ENCODE data around the gene ANAPC13. TPM values are rescaled to one million over a fixed set of nuclear protein-coding genes. Genes with fewer than 3 reads are reported as not detected.
A peak's percentile ranks its signal among the peaks of the same experiment; 100 is the strongest.

Gene ANAPC13
- polyA plus RNA-seq, 1 donor from 2014 or later = 178 TPM

DNA sequence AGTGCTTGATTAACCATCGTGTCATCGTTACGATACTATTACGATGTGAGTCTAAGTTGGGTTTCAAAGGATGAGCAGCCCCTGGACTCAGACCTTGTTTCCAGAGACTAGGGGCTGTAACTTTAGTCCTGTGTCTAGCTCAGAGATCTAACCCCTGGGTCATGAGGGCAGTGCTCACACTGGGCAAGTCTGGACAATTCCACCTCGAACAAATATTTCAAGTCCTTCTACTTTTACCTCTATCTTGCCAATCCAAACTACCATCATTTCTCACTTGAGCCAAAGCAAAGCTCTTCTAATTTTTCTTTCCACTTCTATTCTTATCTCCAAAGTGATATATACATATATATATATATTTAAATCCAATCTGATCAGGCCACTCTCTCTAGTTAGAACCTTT lies 10.8 kb downstream of the ANAPC13 start:
- Histone ChIP-seq H3K9ac (ENCODE audit: low read length) (no peak overlapping the region), H4K20me1 (ENCODE audit: insufficient read depth) (no peaks in the 10 kb centered on the region), H3K4me3 (ENCODE audit: low read length) (no peak overlapping the region), H3K9me3 (ENCODE audit: low read length) (no peaks in the 10 kb centered on the region), H3F3A (ENCODE audit: insufficient read depth, low read length, poor library complexity, severe bottlenecking) (no peaks in the 10 kb centered on the region), H2AFZ (ENCODE audit: low read depth, low read length) (no peak overlapping the region), H3K79me2 (replicated peaks; ENCODE audit: insufficient read depth, low read length) (no peaks in the 10 kb centered on the region), H3K36me3 (ENCODE audit: insufficient read depth, low read length) (peaks cover 3% of the 10 kb centered on the region), H3K27ac (ENCODE audit: low read length) (no peak overlapping the region), H3K9me2 (ENCODE audit: insufficient read depth, low read length) (no peaks in the 10 kb centered on the region), H3K27me3 (ENCODE audit: insufficient read depth, low read depth, low read length) (no peaks in the 10 kb centered on the region), H3K4me2 (ENCODE audit: low read length) (no peak overlapping the region)
- TF ChIP-seq, protein P1, sequence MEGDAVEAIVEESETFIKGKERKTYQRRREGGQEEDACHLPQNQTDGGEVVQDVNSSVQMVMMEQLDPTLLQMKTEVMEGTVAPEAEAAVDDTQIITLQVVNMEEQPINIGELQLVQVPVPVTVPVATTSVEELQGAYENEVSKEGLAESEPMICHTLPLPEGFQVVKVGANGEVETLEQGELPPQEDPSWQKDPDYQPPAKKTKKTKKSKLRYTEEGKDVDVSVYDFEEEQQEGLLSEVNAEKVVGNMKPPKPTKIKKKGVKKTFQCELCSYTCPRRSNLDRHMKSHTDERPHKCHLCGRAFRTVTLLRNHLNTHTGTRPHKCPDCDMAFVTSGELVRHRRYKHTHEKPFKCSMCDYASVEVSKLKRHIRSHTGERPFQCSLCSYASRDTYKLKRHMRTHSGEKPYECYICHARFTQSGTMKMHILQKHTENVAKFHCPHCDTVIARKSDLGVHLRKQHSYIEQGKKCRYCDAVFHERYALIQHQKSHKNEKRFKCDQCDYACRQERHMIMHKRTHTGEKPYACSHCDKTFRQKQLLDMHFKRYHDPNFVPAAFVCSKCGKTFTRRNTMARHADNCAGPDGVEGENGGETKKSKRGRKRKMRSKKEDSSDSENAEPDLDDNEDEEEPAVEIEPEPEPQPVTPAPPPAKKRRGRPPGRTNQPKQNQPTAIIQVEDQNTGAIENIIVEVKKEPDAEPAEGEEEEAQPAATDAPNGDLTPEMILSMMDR (IDR thresholded peaks at IDR 0.05; ENCODE audit: poor library complexity, severe bottlenecking) = no peak
- no peak for TF ChIP-seq EZH2 (IDR thresholded peaks at IDR 0.05; ENCODE audit: borderline replicate concordance, insufficient read depth, low read length, poor library complexity, severe bottlenecking)
- no peak for TF ChIP-seq RAD21 (conservative IDR thresholded peaks at IDR 0.05)
- no peak for TF ChIP-seq SMC3 (conservative IDR thresholded peaks at IDR 0.05; ENCODE audit: poor library complexity)
- TF ChIP-seq MXI1 (conservative IDR thresholded peaks at IDR 0.05; ENCODE audit: poor library complexity, severe bottlenecking) = no peak
- TF ChIP-seq, protein P2, sequence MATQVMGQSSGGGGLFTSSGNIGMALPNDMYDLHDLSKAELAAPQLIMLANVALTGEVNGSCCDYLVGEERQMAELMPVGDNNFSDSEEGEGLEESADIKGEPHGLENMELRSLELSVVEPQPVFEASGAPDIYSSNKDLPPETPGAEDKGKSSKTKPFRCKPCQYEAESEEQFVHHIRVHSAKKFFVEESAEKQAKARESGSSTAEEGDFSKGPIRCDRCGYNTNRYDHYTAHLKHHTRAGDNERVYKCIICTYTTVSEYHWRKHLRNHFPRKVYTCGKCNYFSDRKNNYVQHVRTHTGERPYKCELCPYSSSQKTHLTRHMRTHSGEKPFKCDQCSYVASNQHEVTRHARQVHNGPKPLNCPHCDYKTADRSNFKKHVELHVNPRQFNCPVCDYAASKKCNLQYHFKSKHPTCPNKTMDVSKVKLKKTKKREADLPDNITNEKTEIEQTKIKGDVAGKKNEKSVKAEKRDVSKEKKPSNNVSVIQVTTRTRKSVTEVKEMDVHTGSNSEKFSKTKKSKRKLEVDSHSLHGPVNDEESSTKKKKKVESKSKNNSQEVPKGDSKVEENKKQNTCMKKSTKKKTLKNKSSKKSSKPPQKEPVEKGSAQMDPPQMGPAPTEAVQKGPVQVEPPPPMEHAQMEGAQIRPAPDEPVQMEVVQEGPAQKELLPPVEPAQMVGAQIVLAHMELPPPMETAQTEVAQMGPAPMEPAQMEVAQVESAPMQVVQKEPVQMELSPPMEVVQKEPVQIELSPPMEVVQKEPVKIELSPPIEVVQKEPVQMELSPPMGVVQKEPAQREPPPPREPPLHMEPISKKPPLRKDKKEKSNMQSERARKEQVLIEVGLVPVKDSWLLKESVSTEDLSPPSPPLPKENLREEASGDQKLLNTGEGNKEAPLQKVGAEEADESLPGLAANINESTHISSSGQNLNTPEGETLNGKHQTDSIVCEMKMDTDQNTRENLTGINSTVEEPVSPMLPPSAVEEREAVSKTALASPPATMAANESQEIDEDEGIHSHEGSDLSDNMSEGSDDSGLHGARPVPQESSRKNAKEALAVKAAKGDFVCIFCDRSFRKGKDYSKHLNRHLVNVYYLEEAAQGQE (IDR thresholded peaks at IDR 0.05; ENCODE audit: borderline replicate concordance) = no peak
- TF ChIP-seq EP300 (conservative IDR thresholded peaks at IDR 0.05; ENCODE audit: poor library complexity, severe bottlenecking) = no peak
- no peak for TF ChIP-seq POLR2AphosphoS5 (IDR thresholded peaks at IDR 0.05)
- TF ChIP-seq TAF1 (IDR thresholded peaks at IDR 0.05; ENCODE audit: low read depth) = no peak

DNA sequence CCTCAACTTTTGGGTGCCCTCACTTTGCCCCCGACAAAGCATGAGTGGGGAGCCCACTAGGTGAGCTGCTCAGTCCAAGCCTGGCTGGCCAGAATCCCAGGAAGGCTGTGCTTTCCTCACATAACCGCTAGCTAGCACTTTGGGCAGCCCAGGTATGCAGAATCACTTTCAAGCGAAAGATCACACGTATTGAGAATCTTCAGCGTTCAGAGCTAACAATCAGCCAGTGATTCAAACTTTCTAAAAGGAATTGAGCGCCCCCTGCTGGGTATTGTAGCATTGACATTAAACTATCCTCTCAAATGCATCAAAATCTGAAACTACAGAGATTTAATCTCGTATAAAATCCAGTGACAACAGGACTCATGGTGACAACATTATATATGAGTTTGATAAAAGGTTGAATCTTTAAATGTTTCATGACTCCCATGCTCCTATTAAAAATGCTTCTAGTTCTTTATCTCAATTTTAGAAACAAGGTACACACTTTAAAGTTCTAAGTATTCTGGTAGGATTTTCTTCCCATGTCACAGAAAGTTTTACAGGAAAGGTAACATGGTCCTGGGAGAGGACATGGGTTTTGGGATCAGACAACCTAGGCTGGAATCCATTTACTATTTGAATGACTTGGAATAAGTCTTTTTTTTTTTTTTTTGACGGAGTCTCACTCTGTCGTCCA lies 11.8 kb downstream of the ANAPC13 start:
- no peaks in the 10 kb centered on the region for H4K20me1 ChIP-seq (ENCODE audit: insufficient read depth)
- no peaks in the 10 kb centered on the region for H3K9me3 ChIP-seq (ENCODE audit: low read length)
- H3K79me2 ChIP-seq (replicated peaks; ENCODE audit: insufficient read depth, low read length) = no peaks in the 10 kb centered on the region
- peaks cover 3% of the 10 kb centered on the region for H3K36me3 ChIP-seq (ENCODE audit: insufficient read depth, low read length)
- H3K27me3 ChIP-seq (ENCODE audit: insufficient read depth, low read depth, low read length) = no peaks in the 10 kb centered on the region
- no peak overlapping the region for H3K4me3 ChIP-seq (ENCODE audit: low read length)
- no peaks in the 10 kb centered on the region for H3F3A ChIP-seq (ENCODE audit: insufficient read depth, low read length, poor library complexity, severe bottlenecking)
- no peaks in the 10 kb centered on the region for H3K9me2 ChIP-seq (ENCODE audit: insufficient read depth, low read length)
- no peak overlapping the region for H3K27ac ChIP-seq (ENCODE audit: low read length)
- no peak overlapping the region for H2AFZ ChIP-seq (ENCODE audit: low read depth, low read length)
- no peak overlapping the region for H3K9ac ChIP-seq (ENCODE audit: low read length)
- TF ChIP-seq SMC3 (conservative IDR thresholded peaks at IDR 0.05; ENCODE audit: poor library complexity) (peak; percentile 95), EP300 (conservative IDR thresholded peaks at IDR 0.05; ENCODE audit: poor library complexity, severe bottlenecking) (no peak), RAD21 (conservative IDR thresholded peaks at IDR 0.05) (peak; percentile 90)
- TF ChIP-seq, protein P1 (IDR thresholded peaks at IDR 0.05; ENCODE audit: poor library complexity, severe bottlenecking) = peak; percentile 90
- no peak overlapping the region for H3K4me2 ChIP-seq (ENCODE audit: low read length)

Measured in neural cell (in vitro differentiated cells).